ENCODE data around the gene MAP1LC3B2. TPM values are rescaled to one million over a fixed set of nuclear protein-coding genes. Genes with fewer than 3 reads are reported as not detected.

The MAP1LC3B2 gene
- total and polyA plus RNA-seq, 3 experiments from 2014 or later: 0.96 to 5.8 (median 1.7) TPM

- H3K4me3 Mint-ChIP-seq: peak overlapping the region; percentile 80 to 93 (median 87)
- peaks cover 10 to 16% of the 10 kb centered on the region in 2 donors for H3K27me3 Mint-ChIP-seq
- H3K4me1 ChIP-seq (ENCODE audit: insufficient read depth, low read length): peaks cover 11% of the 10 kb centered on the region
- H3K27me3 ChIP-seq (ENCODE audit: insufficient read depth, low read length, poor library complexity, severe bottlenecking): no peaks in the 10 kb centered on the region
- H3K27ac Mint-ChIP-seq: no peak overlapping the region
- H3K9me3 Mint-ChIP-seq: no peaks in the 10 kb centered on the region
- no peaks in the 10 kb centered on the region for H3K36me3 ChIP-seq (ENCODE audit: insufficient read depth, low read length)
- CTCF ChIA-PET: interaction anchor here (1.4 kb wide), 1 partner anchor 73 kb away, joined by 5 read pairs; no protein-coding TSS in a partner anchor
- H3K4me1 Mint-ChIP-seq: peaks cover 25 to 42% (median 35%) of the 10 kb centered on the region in 3 donors
- no peaks in the 10 kb centered on the region for H3K9me3 ChIP-seq (ENCODE audit: low read length)
- DNase-seq: no peak
- no peak overlapping the region for H3K27ac ChIP-seq (ENCODE audit: low read depth, low read length)
- POLR2A ChIA-PET: interaction anchor here (1.6 kb wide), 1 partner anchor 27 kb away, joined by 9 read pairs; the partner anchor contains the start of gene MAP1LC3B2
- H3K4me3 ChIP-seq (ENCODE audit: low read length): peak overlapping the region; percentile 78
- no peaks in the 10 kb centered on the region for H3K36me3 Mint-ChIP-seq
Observed at GRCh38 chr12:116532986-116533342, 26.2 kb upstream of the MAP1LC3B2 start.

- no peaks in the 10 kb centered on the region for H3K27me3 ChIP-seq (ENCODE audit: insufficient read depth, low read length, poor library complexity, severe bottlenecking)
- Mint-ChIP-seq H3K27ac (peak overlapping the region in 5 of 8 donors; percentile 41 to 85 (median 57)), H3K27me3 (peaks cover 6 to 12% of the 10 kb centered on the region in 2 donors), H3K9me3 (no peaks in the 10 kb centered on the region), H3K36me3 (no peaks in the 10 kb centered on the region), H3K4me3 (peak overlapping the region; percentile 80 to 93 (median 87)), H3K4me1 (peaks cover 25 to 43% (median 35%) of the 10 kb centered on the region in 3 donors)
- DNase-seq: peak; percentile 53 to 74 (median 62)
- peak overlapping the region; percentile 78 for H3K4me3 ChIP-seq (ENCODE audit: low read length)
- H3K9me3 ChIP-seq (ENCODE audit: low read length): no peaks in the 10 kb centered on the region
- ChIA-PET CTCF (interaction anchor here (1.4 kb wide), 1 partner anchor 73 kb away, joined by 5 read pairs; no protein-coding TSS in a partner anchor), POLR2A (interaction anchor here (1.6 kb wide), 1 partner anchor 26 kb away, joined by 9 read pairs; the partner anchor contains the start of gene MAP1LC3B2)
- peaks cover 11% of the 10 kb centered on the region for H3K4me1 ChIP-seq (ENCODE audit: insufficient read depth, low read length)
- H3K36me3 ChIP-seq (ENCODE audit: insufficient read depth, low read length): no peaks in the 10 kb centered on the region
- peak overlapping the region; percentile 24 for H3K27ac ChIP-seq (ENCODE audit: low read depth, low read length)
Observed at GRCh38 chr12:116533343-116534251, 25.6 kb upstream of the MAP1LC3B2 start.

GRCh38 chr12:116534311-116535121 lies 24.7 kb upstream of the MAP1LC3B2 start:
- H3K4me1 Mint-ChIP-seq: peaks cover 25 to 43% (median 35%) of the 10 kb centered on the region in 3 donors
- H3K9me3 Mint-ChIP-seq: no peaks in the 10 kb centered on the region

GRCh38 chr12:116535241-116535640 lies 23.9 kb upstream of the MAP1LC3B2 start:
- CTCF ChIA-PET: no interaction called here
- Histone ChIP-seq H3K27me3 (ENCODE audit: insufficient read depth, low read length, poor library complexity, severe bottlenecking) (no peaks in the 10 kb centered on the region), H3K9me3 (ENCODE audit: low read length) (no peaks in the 10 kb centered on the region), H3K36me3 (ENCODE audit: insufficient read depth, low read length) (no peaks in the 10 kb centered on the region), H3K4me1 (ENCODE audit: insufficient read depth, low read length) (peaks cover 11% of the 10 kb centered on the region), H3K27ac (ENCODE audit: low read depth, low read length) (no peak overlapping the region), H3K4me3 (ENCODE audit: low read length) (no peak overlapping the region)
- H3K36me3 Mint-ChIP-seq: no peaks in the 10 kb centered on the region
- peaks cover 25 to 43% (median 35%) of the 10 kb centered on the region in 3 donors for H3K4me1 Mint-ChIP-seq
- H3K27me3 Mint-ChIP-seq: peaks cover 0 to 5% of the 10 kb centered on the region in 2 donors
- no peaks in the 10 kb centered on the region for H3K9me3 Mint-ChIP-seq
- peak overlapping the region in 1 of 8 donors; percentile 35 for H3K27ac Mint-ChIP-seq
- POLR2A ChIA-PET: interaction anchor here (0.6 to 0.7 kb wide), 2 partner anchors 14 to 45 kb away, joined by 3 to 14 read pairs; no protein-coding TSS in a partner anchor
- no peak for DNase-seq
- H3K4me3 Mint-ChIP-seq: peak overlapping the region in 5 of 7 donors; percentile 11 to 88 (median 49)

More at GRCh38 chr12:116534311-116535121, 24.7 kb upstream of the MAP1LC3B2 start:
- Histone ChIP-seq H3K9me3 (ENCODE audit: low read length) (no peaks in the 10 kb centered on the region), H3K27ac (ENCODE audit: low read depth, low read length) (no peak overlapping the region), H3K4me3 (ENCODE audit: low read length) (peak overlapping the region; percentile 78), H3K27me3 (ENCODE audit: insufficient read depth, low read length, poor library complexity, severe bottlenecking) (no peaks in the 10 kb centered on the region), H3K36me3 (ENCODE audit: insufficient read depth, low read length) (no peaks in the 10 kb centered on the region), H3K4me1 (ENCODE audit: insufficient read depth, low read length) (peaks cover 11% of the 10 kb centered on the region)
- peak overlapping the region; percentile 80 to 93 (median 87) for H3K4me3 Mint-ChIP-seq
- POLR2A ChIA-PET: interaction anchor here (1.6 kb wide), 1 partner anchor 25 kb away, joined by 9 read pairs; the partner anchor contains the start of gene MAP1LC3B2
- no peaks in the 10 kb centered on the region for H3K36me3 Mint-ChIP-seq
- CTCF ChIA-PET: interaction anchor here (1.4 kb wide), 1 partner anchor 72 kb away, joined by 5 read pairs; no protein-coding TSS in a partner anchor
- peaks cover 0 to 5% of the 10 kb centered on the region in 2 donors for H3K27me3 Mint-ChIP-seq
- no peak for DNase-seq
- H3K27ac Mint-ChIP-seq: peak overlapping the region in 4 of 8 donors; percentile 58 to 87 (median 73)

- ChIA-PET CTCF (interaction anchor here (1.3 kb wide), 1 partner anchor 23 kb away, joined by 3 read pairs; no protein-coding TSS in a partner anchor), POLR2A (no interaction called here)
- Mint-ChIP-seq H3K36me3 (no peaks in the 10 kb centered on the region), H3K9me3 (no peaks in the 10 kb centered on the region), H3K27me3 (peaks cover 0 to 5% of the 10 kb centered on the region in 2 donors), H3K4me1 (peaks cover 22 to 39% (median 31%) of the 10 kb centered on the region in 3 donors), H3K4me3 (peak overlapping the region in 1 of 7 donors; percentile 6), H3K27ac (peak overlapping the region in 1 of 8 donors; percentile 15)
- peaks cover 11% of the 10 kb centered on the region for H3K4me1 ChIP-seq (ENCODE audit: insufficient read depth, low read length)
- DNase-seq: no peak
- no peaks in the 10 kb centered on the region for H3K36me3 ChIP-seq (ENCODE audit: insufficient read depth, low read length)
- H3K27ac ChIP-seq (ENCODE audit: low read depth, low read length): no peak overlapping the region
- no peaks in the 10 kb centered on the region for H3K9me3 ChIP-seq (ENCODE audit: low read length)
- H3K4me3 ChIP-seq (ENCODE audit: low read length): no peak overlapping the region
- no peaks in the 10 kb centered on the region for H3K27me3 ChIP-seq (ENCODE audit: insufficient read depth, low read length, poor library complexity, severe bottlenecking)
Observed at GRCh38 chr12:116537101-116537904, 21.9 kb upstream of the MAP1LC3B2 start.

- H3K27ac Mint-ChIP-seq: no peak overlapping the region
- H3K36me3 Mint-ChIP-seq: no peaks in the 10 kb centered on the region
- H3K4me3 Mint-ChIP-seq: no peak overlapping the region
- H3K4me1 ChIP-seq (ENCODE audit: insufficient read depth, low read length): peaks cover 3% of the 10 kb centered on the region
- peaks cover 15 to 31% (median 22%) of the 10 kb centered on the region in 3 donors for H3K4me1 Mint-ChIP-seq
- ChIA-PET CTCF (interaction anchor here (1.3 kb wide), 1 partner anchor 22 kb away, joined by 3 read pairs; no protein-coding TSS in a partner anchor), POLR2A (no interaction called here)
- no peaks in the 10 kb centered on the region for H3K36me3 ChIP-seq (ENCODE audit: insufficient read depth, low read length)
- no peaks in the 10 kb centered on the region for H3K27me3 ChIP-seq (ENCODE audit: insufficient read depth, low read length, poor library complexity, severe bottlenecking)
- peaks cover 0 to 1% of the 10 kb centered on the region in 2 donors for H3K27me3 Mint-ChIP-seq
- no peak overlapping the region for H3K27ac ChIP-seq (ENCODE audit: low read depth, low read length)
- no peaks in the 10 kb centered on the region for H3K9me3 ChIP-seq (ENCODE audit: low read length)
- no peak overlapping the region for H3K4me3 ChIP-seq (ENCODE audit: low read length)
- DNase-seq: no peak
- no peaks in the 10 kb centered on the region for H3K9me3 Mint-ChIP-seq
Observed at GRCh38 chr12:116538076-116538591, 21.0 kb upstream of the MAP1LC3B2 start.
